Small intestine (tissue), 7 donors: ENCODE measurements around the gene UPB1. TPM values are rescaled to one million over a fixed set of nuclear protein-coding genes. Genes with fewer than 3 reads are reported as not detected.

ENCODE experiments used
- DNase-seq, 2 donors: peaks; one replicate each; pipeline versions ENCODE4 v3.0.0 to v3.0.0-alpha.2; 2013
- FAIRE-seq: peaks from 2 replicates; lab custom pipeline; 2012; peaks lifted over from hg19 to GRCh38; lab: Jason Lieb, UNC
- H3K27ac ChIP-seq, 3 donors: one replicate each; pipeline ENCODE4 v1.5.1; 2013; ENCODE audit warnings: low read length in 2 of 3, mild to moderate bottlenecking in 2 of 3, control low read depth in 1 of 3, inconsistent platforms in 1 of 3, low read depth in 1 of 3, moderate library complexity in 1 of 3
- H3K27me3 ChIP-seq, 3 donors: one replicate each; pipeline ENCODE4 v1.6.1; 2013; ENCODE audit warnings: low read length in 3 of 3, inconsistent platforms in 1 of 3; ENCODE audit not compliant: control insufficient read depth in 3 of 3, insufficient read depth in 3 of 3
- H3K36me3 ChIP-seq, 3 donors: one replicate each; pipeline ENCODE4 v1.6.1; 2013; ENCODE audit warnings: low read length in 3 of 3, inconsistent platforms in 1 of 3, low read depth in 1 of 3, mild to moderate bottlenecking in 1 of 3, moderate library complexity in 1 of 3; ENCODE audit not compliant: control insufficient read depth in 3 of 3, insufficient read depth in 2 of 3
- H3K4me1 ChIP-seq, 3 donors: one replicate each; pipeline ENCODE4 v1.6.1; 2013; ENCODE audit warnings: low read length in 2 of 3, inconsistent platforms in 1 of 3, low read depth in 1 of 3, mild to moderate bottlenecking in 1 of 3, moderate library complexity in 1 of 3; ENCODE audit not compliant: control insufficient read depth in 3 of 3, insufficient read depth in 2 of 3
- H3K4me3 ChIP-seq, 3 donors: one replicate each; pipeline ENCODE4 v1.5.1; 2013; ENCODE audit warnings: low read length in 3 of 3, control low read depth in 1 of 3, inconsistent platforms in 1 of 3, low read depth in 1 of 3, mild to moderate bottlenecking in 1 of 3, moderate library complexity in 1 of 3
- H3K9me3 ChIP-seq, 2 donors: one replicate each; pipeline ENCODE4 v1.6.1; 2013; ENCODE audit warnings: low read depth in 1 of 2, low read length in 1 of 2; ENCODE audit not compliant: control insufficient read depth in 2 of 2, insufficient read depth in 1 of 2
- WGBS, 3 donors: extraction: QIAGEN DNeasy Blood & Tissue Kit; methylation state at CpG; one replicate each; pipeline ENCODE4 v1.1.7; 2013; 5-methylcytosine and 5-hydroxymethylcytosine counted together
- polyA plus RNA-seq, 4 donors: library from polyadenylated mRNA; stranded (reverse) in 3 of 4; unstranded in 1 of 4; fragments of 200-250 nt in 3 of 4; fragments of 120-200 nt in 1 of 4; gene quantifications; one replicate each; pipeline versions ENCODE4 v1.2.1 to v1.2.3, GENCODE V29; 2013
- donor health status: healthy with polysubstance abuse.
- donor health status: control.
- donor health status: control.
- donor health status: Bipolar disorder and iron deficiency.
- donor health status: healthy.

The UPB1 gene
- polyA plus RNA-seq, 4 donors = 0.12 to 11.2 (median 3.1) TPM

DNA sequence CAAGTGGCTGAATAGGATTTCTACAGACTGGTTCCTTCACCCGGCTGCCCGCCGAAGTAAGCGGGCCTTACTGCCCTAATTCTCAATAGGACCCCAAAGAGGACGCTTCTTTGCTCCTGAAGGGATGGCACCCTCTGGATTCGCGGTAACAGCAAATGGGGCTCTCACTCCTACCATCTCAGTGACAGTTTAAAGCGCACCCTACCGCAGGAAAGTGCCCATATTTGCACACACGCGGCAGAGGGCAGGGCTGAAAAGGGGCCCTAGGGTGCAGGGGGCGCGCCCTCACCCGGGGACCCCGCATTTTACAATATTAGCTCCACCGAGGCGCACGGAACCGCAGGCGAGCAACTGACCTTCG lies 985 bp upstream of the UPB1 start:
- 22 to 43% (median 29%) methylated on average over 21 of the region's 21 CpGs for WGBS, 3 donors
- peaks cover 0 to 9% (median 8%) of the 10 kb centered on the region in 3 donors for H3K27me3 ChIP-seq
- H3K9me3 ChIP-seq = peaks cover 1 to 11% of the 10 kb centered on the region in 2 donors
- H3K36me3 ChIP-seq = peaks cover 0 to 3% (median 0%) of the 10 kb centered on the region in 3 donors
- DNase-seq = peak in 1 of 2 donors; percentile 70
- peaks cover 0 to 30% (median 0%) of the 10 kb centered on the region in 3 donors for H3K4me1 ChIP-seq
- H3K4me3 ChIP-seq = peak overlapping the region in 2 of 3 donors; percentile 53 to 66
- no peak for FAIRE-seq
- peak overlapping the region in 2 of 3 donors; percentile 66 to 68 for H3K27ac ChIP-seq

DNA sequence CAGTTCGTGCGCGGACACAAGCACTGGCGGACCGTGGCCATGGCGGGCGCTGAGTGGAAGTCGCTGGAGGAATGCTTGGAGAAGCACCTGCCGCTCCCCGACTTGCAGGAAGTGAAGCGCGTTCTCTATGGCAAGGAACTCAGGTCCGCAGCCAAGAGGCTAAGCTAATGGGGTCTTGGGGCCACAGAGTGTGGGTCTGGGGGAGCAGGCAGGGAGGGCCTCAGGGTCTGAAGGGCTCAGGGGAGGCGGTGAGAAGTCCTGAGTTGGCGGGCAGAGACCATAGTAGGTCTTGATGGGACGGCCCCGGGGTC lies 188 bp downstream of the UPB1 start:
- Histone ChIP-seq H3K4me3 (no peak overlapping the region), H3K27ac (peak overlapping the region in 1 of 3 donors; percentile 68), H3K9me3 (peaks cover 1 to 11% of the 10 kb centered on the region in 2 donors), H3K27me3 (peaks cover 0 to 9% (median 8%) of the 10 kb centered on the region in 3 donors), H3K4me1 (peaks cover 0 to 42% (median 0%) of the 10 kb centered on the region in 3 donors), H3K36me3 (peaks cover 0 to 3% (median 0%) of the 10 kb centered on the region in 3 donors)
- DNase-seq (no peak), FAIRE-seq (no peak)
- 84 to 94% (median 88%) methylated on average over 17 of the region's 17 CpGs for WGBS, 3 donors

- Histone ChIP-seq H3K27me3 (peaks cover 0 to 9% (median 8%) of the 10 kb centered on the region in 3 donors), H3K4me1 (peaks cover 0 to 51% (median 0%) of the 10 kb centered on the region in 3 donors), H3K27ac (no peak overlapping the region), H3K36me3 (peaks cover 0 to 3% (median 0%) of the 10 kb centered on the region in 3 donors), H3K9me3 (peaks cover 1 to 11% of the 10 kb centered on the region in 2 donors), H3K4me3 (no peak overlapping the region)
- FAIRE-seq (no peak), DNase-seq (no peak)
- 77 to 88% (median 83%) methylated on average over 5 of the region's 5 CpGs for WGBS, 3 donors
These were observed 1.1 kb downstream of the UPB1 start for GRCh38 chr22:24496234-24496633.

DNA sequence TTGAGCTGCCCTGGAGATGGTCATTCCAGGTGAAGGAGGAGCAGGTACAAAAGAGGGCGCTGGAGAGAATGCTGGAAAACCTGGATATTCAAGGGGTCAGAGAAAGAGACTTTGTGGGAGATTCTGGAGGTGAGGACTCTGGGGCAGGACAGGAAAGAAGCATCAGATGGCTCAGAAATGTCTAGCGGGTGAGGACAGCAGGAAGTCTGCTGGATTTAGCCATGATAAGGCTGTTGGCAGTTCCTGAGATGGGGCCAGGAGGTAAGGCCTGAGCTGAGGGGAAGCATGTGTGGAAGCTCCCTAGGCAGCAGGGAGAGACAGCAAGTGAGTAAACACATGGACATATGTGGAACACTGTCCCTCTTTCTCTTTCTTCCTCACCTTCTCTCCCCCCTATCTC lies 1.5 kb downstream of the UPB1 start:
- WGBS, 3 donors = 80 to 90% (median 89%) methylated on average over 2 of the region's 2 CpGs
- H3K4me3 ChIP-seq = no peak overlapping the region
- no peaks in the 10 kb centered on the region for H3K36me3 ChIP-seq
- no peak overlapping the region for H3K27ac ChIP-seq
- FAIRE-seq = no peak
- H3K4me1 ChIP-seq = peaks cover 0 to 55% (median 0%) of the 10 kb centered on the region in 3 donors
- H3K9me3 ChIP-seq = peaks cover 1 to 11% of the 10 kb centered on the region in 2 donors
- peaks cover 0 to 9% (median 8%) of the 10 kb centered on the region in 3 donors for H3K27me3 ChIP-seq
- no peak for DNase-seq

GRCh38 chr22:24497841-24498258 lies 2.7 kb downstream of the UPB1 start:
- Histone ChIP-seq H3K27ac (no peak overlapping the region), H3K9me3 (peaks cover 1 to 11% of the 10 kb centered on the region in 2 donors), H3K27me3 (peaks cover 0 to 9% (median 8%) of the 10 kb centered on the region in 3 donors), H3K36me3 (no peaks in the 10 kb centered on the region), H3K4me3 (no peak overlapping the region), H3K4me1 (peaks cover 0 to 67% (median 0%) of the 10 kb centered on the region in 3 donors)
- WGBS, 3 donors = 63 to 83% (median 69%) methylated on average over 2 of the region's 2 CpGs
- DNase-seq (no peak), FAIRE-seq (no peak)

GRCh38 chr22:24498824-24499223 lies 3.7 kb downstream of the UPB1 start:
- Histone ChIP-seq H3K4me1 (peaks cover 0 to 70% (median 0%) of the 10 kb centered on the region in 3 donors), H3K27ac (no peak overlapping the region), H3K36me3 (peaks cover 0 to 4% (median 0%) of the 10 kb centered on the region in 3 donors), H3K9me3 (peaks cover 1 to 11% of the 10 kb centered on the region in 2 donors), H3K27me3 (peaks cover 0 to 8% (median 7%) of the 10 kb centered on the region in 3 donors), H3K4me3 (no peak overlapping the region)
- 92 to 93% (median 93%) methylated on average over 11 of the region's 11 CpGs for WGBS, 3 donors
- no peak for FAIRE-seq
- DNase-seq = no peak

DNA sequence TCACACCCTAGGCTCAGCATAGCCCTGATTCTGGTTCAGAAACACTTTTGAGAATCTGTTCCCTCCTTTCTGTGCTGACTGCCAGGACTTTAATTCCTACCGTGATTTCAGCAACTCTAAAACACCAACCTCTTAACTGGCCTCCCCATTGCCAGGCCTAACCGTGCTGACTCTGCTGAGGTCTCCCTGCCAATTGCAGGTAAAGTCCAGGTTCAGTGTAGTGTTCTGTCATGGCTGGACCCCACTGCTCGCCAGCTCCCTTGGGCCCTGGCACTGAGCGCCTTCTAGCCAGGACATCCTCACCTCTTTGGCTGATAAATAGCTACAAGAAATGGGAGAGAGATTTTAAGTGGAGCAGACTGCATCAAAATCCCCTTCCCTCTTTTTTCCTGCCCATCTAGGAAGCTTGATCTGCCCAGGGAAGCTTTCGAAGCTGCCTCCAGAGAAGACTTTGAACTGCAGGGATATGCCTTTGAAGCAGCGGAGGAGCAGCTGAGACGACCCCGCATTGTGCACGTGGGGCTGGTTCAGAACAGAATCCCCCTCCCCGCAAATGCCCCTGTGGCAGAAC lies 4.7 kb downstream of the UPB1 start:
- Histone ChIP-seq H3K27ac (no peak overlapping the region), H3K4me1 (peaks cover 0 to 69% (median 0%) of the 10 kb centered on the region in 3 donors), H3K36me3 (peaks cover 0 to 6% (median 0%) of the 10 kb centered on the region in 3 donors), H3K27me3 (peaks cover 0 to 4% (median 0%) of the 10 kb centered on the region in 3 donors), H3K4me3 (no peak overlapping the region), H3K9me3 (peaks cover 1 to 11% of the 10 kb centered on the region in 2 donors)
- no peak for FAIRE-seq
- WGBS, 3 donors = 56 to 87% (median 81%) methylated on average over 10 of the region's 10 CpGs
- DNase-seq = no peak

GRCh38 chr22:24500277-24500820 lies 5.2 kb downstream of the UPB1 start:
- FAIRE-seq = no peak
- 29 to 69% (median 47%) methylated on average over 16 of the region's 16 CpGs for WGBS, 3 donors
- peaks cover 0 to 6% (median 0%) of the 10 kb centered on the region in 3 donors for H3K36me3 ChIP-seq
- no peak overlapping the region for H3K4me3 ChIP-seq
- no peak overlapping the region for H3K27ac ChIP-seq
- peaks cover 0 to under 1% (median 0%) of the 10 kb centered on the region in 3 donors for H3K27me3 ChIP-seq
- H3K4me1 ChIP-seq = peaks cover 0 to 69% (median 0%) of the 10 kb centered on the region in 3 donors
- peaks cover under 1 to 6% of the 10 kb centered on the region in 2 donors for H3K9me3 ChIP-seq
- DNase-seq = peak in 1 of 2 donors; percentile 41
